Transverse colon (tissue), 4 donors: ENCODE measurements around the gene IFNA6.

Experiments
- CTCF ChIP-seq, 5 experiments: fragments of 200-600 bp in 3 of 5; fragments of 450-650 bp in 2 of 5; sonication (generic) in 3 of 5; IDR thresholded peaks; 1 replicate in 2 of 5; 2 replicates in 3 of 5; pipeline ENCODE4 v1.5.1; 2016 to 2017; ENCODE audit warnings: antibody characterized with exemption in 5 of 5, inconsistent platforms in 3 of 5, mild to moderate bottlenecking in 2 of 5, moderate library complexity in 1 of 5
- POLR2AphosphoS5 ChIP-seq, 3 donors: sonication (generic); formaldehyde crosslinking; IDR thresholded peaks; one replicate each; pipeline ENCODE4 v1.6.1; 2016; ENCODE audit warnings: antibody characterized with exemption in 3 of 3

GRCh38 chr9:21348430-21348970, 2.2 kb downstream of the IFNA6 start:
- no peak for TF ChIP-seq CTCF (IDR thresholded peaks at IDR 0.05)
- TF ChIP-seq POLR2AphosphoS5 (IDR thresholded peaks at IDR 0.05): no peak
